HepG2 (cell line): ENCODE data around the gene SV2A. TPM values are rescaled to one million over a fixed set of nuclear protein-coding genes. Genes with fewer than 3 reads are reported as not detected.

Experiments
- BCL6 ChIP-seq: IDR thresholded peaks from 2 replicates; pipeline ENCODE4 v1.6.1; 2016; ENCODE audit warnings: missing genetic modification reagents, missing compliant biosample characterization
- CBFB ChIP-seq: sonication (generic); formaldehyde crosslinking; IDR thresholded peaks from 2 replicates; pipeline ENCODE4 v1.4.0; 2020; ENCODE audit warnings: missing genetic modification reagents
- ETV6 ChIP-seq: sonication (generic); formaldehyde crosslinking; conservative IDR thresholded peaks from 2 replicates; pipeline ENCODE4 v1.4.0; 2020; ENCODE audit warnings: missing genetic modification reagents
- FOXC1 ChIP-seq: sonication (generic); formaldehyde crosslinking; IDR thresholded peaks from 2 replicates; pipeline ENCODE4 v1.8.0; 2022; ENCODE audit warnings: mild to moderate bottlenecking, missing genetic modification reagents, borderline replicate concordance
- FOXP1 ChIP-seq, 2 experiments: fragments of 450-650 bp in 1 of 2; IDR thresholded peaks; 2 replicates each; pipeline ENCODE4 v1.6.1; 2017 to 2018; ENCODE audit warnings: antibody characterized with exemption in 1 of 2
- MLXIP ChIP-seq: sonication (generic); formaldehyde crosslinking; IDR thresholded peaks from 2 replicates; pipeline ENCODE4 v1.9.0; 2021; ENCODE audit warnings: missing genetic modification reagents, borderline replicate concordance
- SAP130 ChIP-seq: IDR thresholded peaks from 2 replicates; pipeline ENCODE4 v1.6.1; 2016; ENCODE audit warnings: low read depth
- TAF15 ChIP-seq: fragments of 200-400 bp; formaldehyde crosslinking; IDR thresholded peaks from one replicate; pipeline ENCODE4 v1.6.1; 2018; ENCODE audit warnings: mild to moderate bottlenecking, low read depth, low read length; ENCODE audit not compliant: poor library complexity, severe bottlenecking
- TBL1XR1 ChIP-seq: fragments of 150-350 bp; IDR thresholded peaks from 2 replicates; pipeline ENCODE4 v1.6.1; 2014; ENCODE audit warnings: borderline replicate concordance, low read length; ENCODE audit not compliant: partially characterized antibody
- TEAD2 ChIP-seq: sonication (generic); formaldehyde crosslinking; IDR thresholded peaks from 2 replicates; pipeline ENCODE4 v1.9.0; 2021; ENCODE audit warnings: missing genetic modification reagents
- TFAP4 ChIP-seq: sonication (generic); IDR thresholded peaks from 2 replicates; pipeline ENCODE4 v1.6.1; 2016; ENCODE audit warnings: low read depth, borderline replicate concordance
- U2AF2 ChIP-seq: fragments of 200-400 bp; formaldehyde crosslinking; IDR thresholded peaks from 2 replicates; pipeline ENCODE4 v1.6.1; 2017; ENCODE audit warnings: low read depth, mild to moderate bottlenecking, low read length
- YY1 ChIP-seq: IDR thresholded peaks from 2 replicates; pipeline ENCODE4 v1.6.1; 2011; ENCODE audit warnings: low read length, low read depth, moderate library complexity, mild to moderate bottlenecking; ENCODE audit not compliant: insufficient read depth, insufficient replicate concordance
- ZFAT ChIP-seq: sonication (generic); formaldehyde crosslinking; conservative IDR thresholded peaks from 2 replicates; pipeline ENCODE4 v1.8.1; 2023; ENCODE audit warnings: missing genetic modification reagents, inconsistent platforms
- ZFP41 ChIP-seq: sonication (generic); formaldehyde crosslinking; IDR thresholded peaks from 2 replicates; pipeline ENCODE4 v1.4.0; 2020; ENCODE audit warnings: mild to moderate bottlenecking, missing genetic modification reagents, borderline replicate concordance
- ZNF136 ChIP-seq: sonication (generic); formaldehyde crosslinking; IDR thresholded peaks from 2 replicates; pipeline ENCODE4 v1.8.1; 2022; ENCODE audit warnings: low read depth, mild to moderate bottlenecking, moderate library complexity, missing genetic modification reagents
- ZNF235 ChIP-seq: sonication (generic); formaldehyde crosslinking; IDR thresholded peaks from 2 replicates; pipeline ENCODE4 v1.8.1; 2023; ENCODE audit warnings: mild to moderate bottlenecking, missing genetic modification reagents, borderline replicate concordance
- ZNF580 ChIP-seq: IDR thresholded peaks from 2 replicates; pipeline ENCODE4 v1.6.1; 2016; ENCODE audit warnings: low read depth, borderline replicate concordance
- ZNF607 ChIP-seq: sonication (generic); formaldehyde crosslinking; IDR thresholded peaks from 2 replicates; pipeline ENCODE4 v1.5.1; 2020; ENCODE audit warnings: missing genetic modification reagents, mild to moderate bottlenecking, borderline replicate concordance
- ZNF691 ChIP-seq: sonication (generic); formaldehyde crosslinking; IDR thresholded peaks from 2 replicates; pipeline ENCODE4 v1.4.0; 2020; ENCODE audit warnings: missing genetic modification reagents, low read depth, mild to moderate bottlenecking, borderline replicate concordance
- ZNF746 ChIP-seq: sonication (generic); formaldehyde crosslinking; IDR thresholded peaks from 2 replicates; pipeline ENCODE4 v1.8.0; 2022; ENCODE audit warnings: mild to moderate bottlenecking, missing genetic modification reagents
- polyA plus RNA-seq, 8 experiments: library from polyadenylated mRNA; depleted of rRNA in 3 of 8; stranded (reverse) in 7 of 8; unstranded in 1 of 8; fragments of >200 nt; fragmentation: Illumina TruSeq in 4 of 8; extraction: Trizol in 4 of 8; gene quantifications; 2 replicates each; pipeline versions ENCODE4 v1.2.1 to v1.2.3, GENCODE V29; 2011 to 2016; ENCODE audit warnings: low read depth in 4 of 8, missing spikeins in 1 of 8, mixed read lengths in 1 of 8; ENCODE audit not compliant: insufficient read depth in 1 of 8
- total RNA-seq, 5 experiments: library from RNA; depleted of rRNA; stranded (reverse); fragments of >200 nt; fragmentation: Illumina TruSeq; extraction: Trizol; gene quantifications; 2 replicates each; pipeline ENCODE4 v1.2.3, GENCODE V29; 2016; ENCODE audit warnings: low read depth in 1 of 5

SV2A gene
- total and polyA plus RNA-seq, 2 of the 13 experiments (the other 11 are each of a cell fraction or from before 2014, with no cell fraction given), result 0.84 to 1.9 TPM

- no peak for TF ChIP-seq TEAD2
- peak; percentile 73 for TF ChIP-seq CBFB (CRISPR knock-in tag)
- no peak for TF ChIP-seq TBL1XR1
- TF ChIP-seq MLXIP, result no peak; the same call in 1 of the 2 replicates
- peak; percentile 96 for TF ChIP-seq YY1
- TF ChIP-seq FOXC1, result peak; percentile 78
- no peak for TF ChIP-seq FOXP1 (IDR thresholded peaks at IDR 0.05)
- no peak for TF ChIP-seq FOXP1 (CRISPR knock-in tag; IDR thresholded peaks at IDR 0.05)
- peak; percentile 62 for TF ChIP-seq ZNF607 (CRISPR knock-in tag)
- 0 out of 2 replicates have a peak, but pooled peaks have one; percentile 25 for TF ChIP-seq ZNF235 (CRISPR knock-in tag)
- TF ChIP-seq BCL6, result 0 out of 2 replicates have a peak, but pooled peaks have one; percentile 11
- TF ChIP-seq ZNF691 (CRISPR knock-in tag), result no peak; the same call in 1 of the 2 replicates
- peak; percentile 46; the same call in 1 of the 2 replicates for TF ChIP-seq TFAP4
- peak; percentile 84; the same call in 1 of the 2 replicates for TF ChIP-seq ZNF580 (CRISPR knock-in tag)
- TF ChIP-seq ZFP41, result no peak
- no peak for TF ChIP-seq ZNF136 (CRISPR knock-in tag)
- peak; percentile 90 for TF ChIP-seq SAP130 (CRISPR knock-in tag)
- TF ChIP-seq ZNF746 (CRISPR knock-in tag), result 0 out of 2 replicates have a peak, but pooled peaks have one; percentile 55
- TF ChIP-seq U2AF2, result no peak
- TF ChIP-seq ZFAT (CRISPR knock-in tag), result no peak
- TF ChIP-seq ETV6, result 0 out of 2 replicates have a peak, but pooled peaks have one; percentile 62
- peak; percentile 42 for TF ChIP-seq TAF15
Measured at GRCh38 chr1:149927563-149928400, 10.1 kb upstream of the SV2A start, which contains the start of gene SF3B4 (continued).
